ENCODE results near the gene ZNF778.

GRCh38 chr16:89279666-89280481 is 62.4 kb downstream of the ZNF778 start:
- TF ChIP-seq CTCF (IDR thresholded peaks at IDR 0.05) (no peak), POLR2A (IDR thresholded peaks at IDR 0.05) (no peak)
